HepG2 (cell line): ENCODE results near the gene NRL. TPM values are rescaled to one million over a fixed set of nuclear protein-coding genes. Genes with fewer than 3 reads are reported as not detected.

ENCODE experiments used
- AGO2 ChIP-seq: fragments of 200-400 bp; formaldehyde crosslinking; optimal IDR thresholded peaks from 2 replicates; pipeline ENCODE3; 2017; ENCODE audit warnings: mild to moderate bottlenecking, low read depth, low read length, moderate library complexity
- BRF2 ChIP-seq: sonication (generic); formaldehyde crosslinking; IDR thresholded peaks from 2 replicates; pipeline ENCODE4 v1.8.1; 2022; ENCODE audit warnings: mild to moderate bottlenecking, missing genetic modification reagents
- CBX5 ChIP-seq: sonication (generic); formaldehyde crosslinking; IDR thresholded peaks from 2 replicates; pipeline ENCODE4 v1.4.0; 2020; ENCODE audit warnings: missing genetic modification reagents, borderline replicate concordance
- ELF3 ChIP-seq: IDR thresholded peaks from 2 replicates; pipeline ENCODE4 v1.6.1; 2016; ENCODE audit warnings: missing genetic modification reagents, missing compliant biosample characterization
- HMGXB4 ChIP-seq, 2 experiments: sonication (generic) in 1 of 2; formaldehyde crosslinking in 1 of 2; IDR thresholded peaks; 2 replicates each; pipeline versions ENCODE4 v1.4.0 to v1.6.1; 2018 to 2020; ENCODE audit warnings: missing genetic modification reagents in 2 of 2, borderline replicate concordance in 1 of 2, low read depth in 1 of 2, mild to moderate bottlenecking in 1 of 2, missing biosample characterization in 1 of 2
- NCOA5 ChIP-seq: sonication (generic); formaldehyde crosslinking; IDR thresholded peaks from 2 replicates; pipeline ENCODE4 v1.4.0; 2020; ENCODE audit warnings: missing genetic modification reagents
- RBM22 ChIP-seq: fragments of 200-400 bp; formaldehyde crosslinking; optimal IDR thresholded peaks from 2 replicates; pipeline ENCODE3; 2017; ENCODE audit warnings: mild to moderate bottlenecking, low read length, moderate library complexity
- SNAI1 ChIP-seq: sonication (generic); formaldehyde crosslinking; IDR thresholded peaks from 2 replicates; pipeline ENCODE4 v1.5.0; 2020; ENCODE audit warnings: mild to moderate bottlenecking, missing genetic modification reagents, borderline replicate concordance
- SP140L ChIP-seq: sonication (generic); formaldehyde crosslinking; IDR thresholded peaks from 2 replicates; pipeline ENCODE4 v1.4.0; 2020; ENCODE audit warnings: missing genetic modification reagents, borderline replicate concordance
- SPEN ChIP-seq: sonication (generic); formaldehyde crosslinking; IDR thresholded peaks from 2 replicates; pipeline ENCODE4 v1.5.1; 2020; ENCODE audit warnings: low read depth, mild to moderate bottlenecking, missing genetic modification reagents
- THAP11 ChIP-seq: IDR thresholded peaks from 2 replicates; pipeline ENCODE4 v1.6.1; 2016; ENCODE audit warnings: missing biosample characterization, missing genetic modification reagents
- XRCC5 ChIP-seq: fragments of 200-400 bp; formaldehyde crosslinking; optimal IDR thresholded peaks from 2 replicates; pipeline ENCODE3; 2017; ENCODE audit warnings: mild to moderate bottlenecking, low read length
- ZFY ChIP-seq: sonication (generic); formaldehyde crosslinking; IDR thresholded peaks from 2 replicates; pipeline ENCODE4 v1.4.0; 2020; ENCODE audit warnings: missing genetic modification reagents
- ZNF224 ChIP-seq: sonication (generic); formaldehyde crosslinking; IDR thresholded peaks from 2 replicates; pipeline ENCODE4 v1.5.0; 2020; ENCODE audit warnings: mild to moderate bottlenecking, missing genetic modification reagents
- ZNF383 ChIP-seq: sonication (generic); formaldehyde crosslinking; IDR thresholded peaks from 2 replicates; pipeline ENCODE4 v1.4.0; 2020; ENCODE audit warnings: missing genetic modification reagents, mild to moderate bottlenecking, borderline replicate concordance
- ZNF574 ChIP-seq: sonication (generic); formaldehyde crosslinking; IDR thresholded peaks from 2 replicates; pipeline ENCODE4 v1.4.0; 2020; ENCODE audit warnings: missing genetic modification reagents
- ZNF609 ChIP-seq: sonication (generic); formaldehyde crosslinking; IDR thresholded peaks from 2 replicates; pipeline ENCODE4 v1.4.0; 2020; ENCODE audit warnings: mild to moderate bottlenecking, missing genetic modification reagents, borderline replicate concordance
- ZNF768 ChIP-seq: sonication (generic); formaldehyde crosslinking; IDR thresholded peaks from 2 replicates; pipeline ENCODE4 v1.4.0; 2020; ENCODE audit warnings: missing genetic modification reagents
- ZNF839 ChIP-seq: sonication (generic); formaldehyde crosslinking; IDR thresholded peaks from 2 replicates; pipeline ENCODE4 v1.4.0; 2020; ENCODE audit warnings: missing genetic modification reagents, mild to moderate bottlenecking, borderline replicate concordance
- polyA plus RNA-seq, 8 experiments: library from polyadenylated mRNA; depleted of rRNA in 3 of 8; stranded (reverse) in 7 of 8; unstranded in 1 of 8; fragments of >200 nt; fragmentation: Illumina TruSeq in 4 of 8; extraction: Trizol in 4 of 8; gene quantifications; 2 replicates each; pipeline versions ENCODE4 v1.2.1 to v1.2.3, GENCODE V29; 2011 to 2016; ENCODE audit warnings: low read depth in 4 of 8, missing spikeins in 1 of 8, mixed read lengths in 1 of 8; ENCODE audit not compliant: insufficient read depth in 1 of 8
- total RNA-seq, 5 experiments: library from RNA; depleted of rRNA; stranded (reverse); fragments of >200 nt; fragmentation: Illumina TruSeq; extraction: Trizol; gene quantifications; 2 replicates each; pipeline ENCODE4 v1.2.3, GENCODE V29; 2016; ENCODE audit warnings: low read depth in 1 of 5

Gene NRL
- total and polyA plus RNA-seq, 2 of the 13 experiments (the other 11 are each of a cell fraction or from before 2014, with no cell fraction given): 2.5 to 4.7 TPM

- TF ChIP-seq ZNF574 (CRISPR knock-in tag) (no peak; the same call in 1 of the 2 replicates), THAP11 (CRISPR knock-in tag) (no peak; the same call in 1 of the 2 replicates), ELF3 (peak; percentile 65; the same call in 1 of the 2 replicates), SPEN (CRISPR knock-in tag) (peak; percentile 42; the same call in 1 of the 2 replicates), NCOA5 (CRISPR knock-in tag) (no peak), ZNF609 (CRISPR knock-in tag) (no peak), ZNF383 (CRISPR knock-in tag) (no peak), RBM22 (peak; percentile 80), CBX5 (CRISPR knock-in tag) (peak; percentile 82), SNAI1 (CRISPR knock-in tag) (no peak), ZNF768 (CRISPR knock-in tag) (peak; percentile 75), XRCC5 (peak; percentile 72), ZNF839 (CRISPR knock-in tag) (0 out of 2 replicates have a peak, but pooled peaks have one; percentile 44), HMGXB4 (CRISPR knock-in tag; IDR thresholded peaks at IDR 0.05; ENCODE audit: borderline replicate concordance in 1 of 2, low read depth in 1 of 2) (peak in 1 of 2 experiments; percentile 56; a peak in 1 of 4 replicates), ZNF224 (CRISPR knock-in tag) (no peak), ZFY (CRISPR knock-in tag) (peak; percentile 76), AGO2 (peak; percentile 42), SP140L (0 out of 2 replicates have a peak, but pooled peaks have one; percentile 5), BRF2 (CRISPR knock-in tag) (no peak)
Measured at GRCh38 chr14:24139272-24139934, 24.7 kb upstream of the NRL start (continued).
